Thymus (tissue), 11 donors: Measurements from ENCODE around the gene PLXNA3. TPM values are rescaled to one million over a fixed set of nuclear protein-coding genes. Genes with fewer than 3 reads are reported as not detected.

Source experiments
- DNase-seq, 9 donors: peaks; one replicate each; pipeline ENCODE4 v3.0.0-alpha.2; 2013; ENCODE audit warnings: low spot score in 9 of 9, low read depth in 6 of 9, missing footprints in 1 of 9
- H3K27ac ChIP-seq, 2 donors: one replicate each; pipeline ENCODE4 v1.5.1; 2013; ENCODE audit warnings: control low read depth in 1 of 2, low read depth in 1 of 2, low read length in 1 of 2, mild to moderate bottlenecking in 1 of 2, moderate library complexity in 1 of 2
- H3K27me3 ChIP-seq, 2 donors: one replicate each; pipeline ENCODE4 v1.5.1; 2013; ENCODE audit warnings: low read length in 1 of 2; ENCODE audit not compliant: control insufficient read depth in 2 of 2, insufficient read depth in 1 of 2
- H3K36me3 ChIP-seq, 2 donors: one replicate each; pipeline ENCODE4 v1.5.1; 2013; ENCODE audit warnings: low read length in 1 of 2, mild to moderate bottlenecking in 1 of 2, moderate library complexity in 1 of 2; ENCODE audit not compliant: control insufficient read depth in 2 of 2, insufficient read depth in 2 of 2
- H3K4me1 ChIP-seq, 2 donors: one replicate each; pipeline ENCODE4 v1.5.1; 2013; ENCODE audit warnings: low read length in 2 of 2; ENCODE audit not compliant: control insufficient read depth in 2 of 2, insufficient read depth in 2 of 2
- H3K4me3 ChIP-seq, 2 donors: one replicate each; pipeline ENCODE4 v1.5.1; 2013; ENCODE audit warnings: low read length in 2 of 2, control low read depth in 1 of 2, mild to moderate bottlenecking in 1 of 2
- H3K9me3 ChIP-seq, 2 donors: one replicate each; pipeline ENCODE4 v1.5.1; 2013; ENCODE audit warnings: low read length in 1 of 2, mild to moderate bottlenecking in 1 of 2; ENCODE audit not compliant: control insufficient read depth in 2 of 2, insufficient read depth in 1 of 2
- WGBS: extraction: QIAGEN DNeasy Blood & Tissue Kit; methylation state at CpG from one replicate; pipeline ENCODE4 v1.1.7; 2013; 5-methylcytosine and 5-hydroxymethylcytosine counted together
- polyA plus RNA-seq: library from polyadenylated mRNA; stranded (reverse); fragments of 200-250 nt; gene quantifications from one replicate; pipeline ENCODE4 v1.2.3, GENCODE V29; 2013
- total RNA-seq: library from RNA; stranded (reverse); fragments of 120-200 nt; gene quantifications from one replicate; pipeline ENCODE4 v1.2.4, GENCODE V29; 2013
- donor health status: healthy.

The PLXNA3 gene
- total and polyA plus RNA-seq, 2 donors: 2.2 to 14.3 TPM

GRCh38 chrX:154440623-154441357 is 17.3 kb upstream of the PLXNA3 start:
- H3K9me3 ChIP-seq: peaks cover 0 to 6% of the 10 kb centered on the region in 2 donors
- 98% methylated on average over 17 of the region's 17 CpGs for WGBS
- DNase-seq: no peak
- H3K4me3 ChIP-seq: no peak overlapping the region
- H3K36me3 ChIP-seq: peaks cover 26 to 41% of the 10 kb centered on the region in 2 donors
- no peaks in the 10 kb centered on the region for H3K27me3 ChIP-seq
- H3K4me1 ChIP-seq: peaks cover 6 to 22% of the 10 kb centered on the region in 2 donors
- H3K27ac ChIP-seq: no peak overlapping the region

- Histone ChIP-seq H3K4me1 (peaks cover 6 to 19% of the 10 kb centered on the region in 2 donors), H3K4me3 (no peak overlapping the region), H3K9me3 (peaks cover 0 to 6% of the 10 kb centered on the region in 2 donors), H3K36me3 (peaks cover 23 to 41% of the 10 kb centered on the region in 2 donors), H3K27me3 (no peaks in the 10 kb centered on the region), H3K27ac (no peak overlapping the region)
- WGBS: 95% methylated on average over 11 of the region's 11 CpGs
- DNase-seq: no peak
Observed at GRCh38 chrX:154441564-154441963, 16.5 kb upstream of the PLXNA3 start.

- 95% methylated on average over 21 of the region's 21 CpGs for whole genome bisulfite sequencing
- Histone ChIP-seq H3K27ac (no peak overlapping the region), H3K27me3 (no peaks in the 10 kb centered on the region), H3K9me3 (peaks cover 0 to 6% of the 10 kb centered on the region in 2 donors), H3K4me3 (no peak overlapping the region), H3K4me1 (peaks cover 6 to 19% of the 10 kb centered on the region in 2 donors), H3K36me3 (peaks cover 23 to 41% of the 10 kb centered on the region in 2 donors)
- no peak for DNase-seq
Observed at GRCh38 chrX:154441984-154442707, 15.9 kb upstream of the PLXNA3 start.

- Histone ChIP-seq H3K4me1 (peaks cover 6 to 12% of the 10 kb centered on the region in 2 donors), H3K4me3 (peak overlapping the region; percentile 32 to 60), H3K27ac (peak overlapping the region in 1 of 2 donors; percentile 59), H3K9me3 (peaks cover 0 to 4% of the 10 kb centered on the region in 2 donors), H3K36me3 (peaks cover 23 to 42% of the 10 kb centered on the region in 2 donors), H3K27me3 (no peaks in the 10 kb centered on the region)
- 28% methylated on average over 10 of the region's 10 CpGs for WGBS
- DNase-seq: no peak
Observed at GRCh38 chrX:154443479-154443910, 14.6 kb upstream of the PLXNA3 start.

- H3K4me3 ChIP-seq: peak within 1 kb of the TSS; percentile 36 to 60
- peaks cover 27 to 42% of the 10 kb centered on the region in 2 donors for H3K36me3 ChIP-seq
- H3K27ac ChIP-seq: peak within 1 kb of the TSS in 1 of 2 donors; percentile 59
- no peaks in the 10 kb centered on the region for H3K27me3 ChIP-seq
- H3K9me3 ChIP-seq: no peaks in the 10 kb centered on the region
- DNase-seq: peak in 3 of 9 donors; percentile 41 to 56 (median 51)
- 8% methylated on average over 92 of the region's 94 CpGs for WGBS
- peaks cover 4 to 11% of the 10 kb centered on the region in 2 donors for H3K4me1 ChIP-seq
Observed at GRCh38 chrX:154443992-154444754, 13.9 kb upstream of the PLXNA3 start, which contains the start of gene FAM50A. Gene FAM50A, plus strand, starts transcription at chrX:154444141. Its CDS starts 95 bp downstream, at chrX:154444236.

- peaks cover 29 to 41% of the 10 kb centered on the region in 2 donors for H3K36me3 ChIP-seq
- H3K27me3 ChIP-seq: no peaks in the 10 kb centered on the region
- H3K4me1 ChIP-seq: peaks cover 4 to 11% of the 10 kb centered on the region in 2 donors
- H3K27ac ChIP-seq: no peak overlapping the region
- H3K4me3 ChIP-seq: peak overlapping the region; percentile 36 to 60
- WGBS: 94% methylated on average over 13 of the region's 13 CpGs
- H3K9me3 ChIP-seq: no peaks in the 10 kb centered on the region
- DNase-seq: no peak
Observed at GRCh38 chrX:154444755-154445246, 13.3 kb upstream of the PLXNA3 start.

- 98% methylated on average over 16 of the region's 16 CpGs for WGBS
- peaks cover 25 to 40% of the 10 kb centered on the region in 2 donors for H3K36me3 ChIP-seq
- no peak for DNase-seq
Observed at GRCh38 chrX:154445776-154446175, 12.3 kb upstream of the PLXNA3 start.

GRCh38 chrX:154446430-154446829 is 11.7 kb upstream of the PLXNA3 start:
- no peak for DNase-seq
- H3K27ac ChIP-seq: no peak overlapping the region
- H3K27me3 ChIP-seq: no peaks in the 10 kb centered on the region
- peaks cover 23 to 38% of the 10 kb centered on the region in 2 donors for H3K36me3 ChIP-seq
- no peaks in the 10 kb centered on the region for H3K9me3 ChIP-seq
- WGBS: 98% methylated on average over 12 of the region's 12 CpGs
- H3K4me1 ChIP-seq: peaks cover 4 to 11% of the 10 kb centered on the region in 2 donors
- no peak overlapping the region for H3K4me3 ChIP-seq

More at GRCh38 chrX:154445776-154446175, 12.3 kb upstream of the PLXNA3 start:
- no peak overlapping the region for H3K27ac ChIP-seq
- H3K9me3 ChIP-seq: no peaks in the 10 kb centered on the region
- no peaks in the 10 kb centered on the region for H3K27me3 ChIP-seq
- peaks cover 4 to 11% of the 10 kb centered on the region in 2 donors for H3K4me1 ChIP-seq
- H3K4me3 ChIP-seq: no peak overlapping the region
